Stimulated activated CD8-positive, alpha-beta memory T cell treated with anti-CD3 and anti-CD28 coated beads, Interleukin-4, amount 100 ng/mL, for 48 hours (primary cell): ENCODE results near the gene MSMB.

ENCODE experiments used
- DNase-seq: peaks from one replicate; pipeline ENCODE4 v3.0.0-alpha.2; 2020

MSMB gene

DNA sequence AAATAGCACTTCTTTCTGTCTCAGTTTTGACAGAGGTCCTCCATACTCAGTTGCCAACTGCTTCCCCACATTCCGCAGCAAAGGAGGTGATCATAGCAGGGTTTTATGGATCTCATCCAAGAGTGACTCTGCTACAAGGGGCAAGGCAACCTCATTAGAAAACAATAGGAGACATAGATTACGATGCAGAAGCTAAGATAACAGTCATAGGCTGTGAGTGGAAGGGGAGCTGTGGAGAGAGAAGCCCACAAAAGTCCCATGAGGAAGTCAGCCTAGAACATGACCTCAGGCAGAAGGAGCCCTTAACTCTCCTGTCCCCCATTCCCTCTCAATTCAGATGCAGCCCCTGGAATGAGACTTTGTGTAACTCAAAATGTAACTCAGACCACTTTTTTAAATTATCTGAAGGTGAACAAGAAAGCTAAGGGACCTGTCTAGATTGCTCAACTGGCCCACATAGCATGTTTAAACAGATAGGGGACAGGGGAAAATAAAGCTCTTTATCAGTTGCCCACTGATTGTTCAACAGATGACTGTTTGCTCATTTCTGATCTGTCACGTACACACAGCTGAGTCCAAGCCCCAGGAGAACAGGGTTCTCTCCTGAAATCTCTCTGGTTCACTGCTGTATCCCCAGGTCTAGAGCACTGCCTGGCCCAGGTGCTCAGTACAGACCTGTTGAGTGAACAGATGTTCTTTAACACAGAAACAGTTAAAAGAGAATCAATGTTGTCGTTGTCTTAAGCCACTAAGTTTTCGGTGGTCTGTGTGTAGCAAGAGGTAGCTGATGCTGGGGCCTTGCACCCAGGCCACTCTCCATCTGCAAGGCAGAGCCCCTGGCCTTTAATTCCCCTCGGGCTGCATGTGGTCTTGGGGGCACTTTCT lies 14.2 kb downstream of the MSMB start:
- DNase-seq = no peak

GRCh38 chr10:46030091-46030937 lies 15.8 kb downstream of the MSMB start, which contains the start of gene NCOA4:
NCOA4 (minus strand) TSS chr10:46030623; CDS start chr10:46016680, 13,943 bp downstream.
- DNase-seq = peak; percentile 96

- DNase-seq = no peak
Observed at GRCh38 chr10:46029461-46030030, 16.5 kb downstream of the MSMB start.

GRCh38 chr10:46028584-46029460 lies 17.2 kb downstream of the MSMB start:
- DNase-seq = no peak

DNA sequence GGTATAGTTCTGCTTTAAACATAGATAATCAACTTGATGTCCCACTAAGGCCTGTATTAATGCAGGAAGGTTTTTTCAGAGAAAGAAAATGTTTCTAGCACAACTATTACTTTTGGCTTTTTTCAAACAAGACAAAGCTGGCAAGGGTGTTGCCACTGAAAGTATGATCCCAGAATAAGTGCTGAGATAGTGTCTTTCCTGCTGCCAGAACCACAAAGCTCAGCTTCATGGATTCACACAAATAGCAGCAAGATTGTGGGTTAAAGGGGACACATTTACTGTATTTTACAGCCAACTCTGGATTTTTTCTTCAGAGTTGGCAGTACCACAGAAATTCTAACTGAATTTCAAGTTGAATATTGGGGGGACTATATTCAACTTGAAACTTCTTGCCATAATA lies 20.0 kb downstream of the MSMB start:
- no peak for DNase-seq

- no peak for DNase-seq
Observed at GRCh38 chr10:46025406-46025805, 20.7 kb downstream of the MSMB start.

GRCh38 chr10:46024948-46025347 lies 21.1 kb downstream of the MSMB start:
- DNase-seq = no peak

DNA sequence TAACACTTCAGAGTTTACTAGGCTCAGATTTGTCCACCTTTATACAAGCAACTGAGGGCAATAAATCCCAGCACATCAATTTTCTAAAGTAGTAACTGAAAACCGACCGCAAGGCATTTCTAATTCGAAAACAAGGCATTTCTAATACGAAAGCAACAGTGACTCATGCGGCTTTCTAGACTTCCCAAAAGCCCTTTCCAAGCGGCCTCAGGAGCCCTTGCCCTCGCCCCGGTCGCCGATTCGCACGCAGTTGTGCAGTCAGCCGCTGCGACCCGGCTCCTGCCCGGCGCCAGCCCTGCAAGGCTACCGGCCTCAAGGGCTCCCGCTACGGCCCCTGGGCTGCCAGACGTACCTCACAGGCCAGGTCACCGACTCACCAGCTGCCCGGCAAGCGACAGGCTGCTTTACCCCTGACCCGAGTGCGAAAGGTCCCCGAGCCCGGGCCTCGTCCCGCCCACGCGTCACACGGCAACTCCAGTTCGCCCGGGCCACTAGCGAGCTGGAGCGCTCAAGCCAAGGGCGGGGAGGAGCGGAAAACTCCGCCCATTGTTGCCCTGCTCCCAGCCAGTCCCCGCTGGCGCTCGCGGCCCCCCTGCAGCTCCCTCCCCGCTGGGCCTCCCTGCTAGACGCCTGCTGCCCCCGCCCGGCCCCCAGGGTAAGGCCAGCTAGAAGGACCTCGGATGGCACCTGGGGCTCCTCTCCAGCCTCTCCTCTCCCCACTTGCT lies 22.9 kb downstream of the MSMB start:
- peak; percentile 90 for DNase-seq

DNA sequence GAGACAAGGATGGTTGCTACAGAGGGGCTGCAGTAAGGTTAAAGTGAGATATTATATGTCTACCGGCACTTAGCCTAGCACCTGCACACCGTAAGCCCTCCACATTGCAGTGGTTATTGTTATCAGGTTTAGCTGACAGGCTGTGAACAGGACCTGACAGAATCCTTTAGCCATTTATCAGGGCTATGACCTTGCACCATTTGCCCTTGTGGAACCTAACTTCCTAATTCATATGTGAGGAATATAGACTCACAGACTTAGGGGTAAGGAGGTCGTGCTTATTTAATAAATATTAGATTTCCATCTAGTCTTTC lies 25.8 kb downstream of the MSMB start:
- DNase-seq = no peak

- DNase-seq = no peak
Observed at GRCh38 chr10:46019569-46020343, 26.3 kb downstream of the MSMB start.

- no peak for DNase-seq
Observed at GRCh38 chr10:46019177-46019528, 26.9 kb downstream of the MSMB start.

GRCh38 chr10:46018453-46019176 lies 27.5 kb downstream of the MSMB start:
- DNase-seq = no peak

GRCh38 chr10:46017733-46018132 lies 28.3 kb downstream of the MSMB start:
- no peak for DNase-seq

DNA sequence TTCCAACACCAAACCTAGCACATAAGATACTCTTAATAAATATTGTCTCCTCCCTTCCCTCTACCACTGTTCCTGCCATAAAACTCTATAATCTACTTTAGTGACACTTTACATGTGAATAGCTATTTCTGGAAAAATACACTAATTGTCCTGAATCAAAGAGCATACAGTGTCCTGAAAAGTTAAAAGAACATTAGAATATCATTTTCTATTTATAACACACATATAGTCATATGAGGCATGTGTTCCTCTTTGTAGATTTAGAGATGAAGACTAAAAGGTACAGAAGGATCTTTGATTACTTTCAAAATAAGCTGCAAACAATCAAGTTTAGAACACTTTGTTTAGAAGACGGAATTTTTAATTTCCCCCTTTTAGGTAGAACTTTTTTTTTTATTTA lies 29.3 kb downstream of the MSMB start:
- no peak for DNase-seq

DNA sequence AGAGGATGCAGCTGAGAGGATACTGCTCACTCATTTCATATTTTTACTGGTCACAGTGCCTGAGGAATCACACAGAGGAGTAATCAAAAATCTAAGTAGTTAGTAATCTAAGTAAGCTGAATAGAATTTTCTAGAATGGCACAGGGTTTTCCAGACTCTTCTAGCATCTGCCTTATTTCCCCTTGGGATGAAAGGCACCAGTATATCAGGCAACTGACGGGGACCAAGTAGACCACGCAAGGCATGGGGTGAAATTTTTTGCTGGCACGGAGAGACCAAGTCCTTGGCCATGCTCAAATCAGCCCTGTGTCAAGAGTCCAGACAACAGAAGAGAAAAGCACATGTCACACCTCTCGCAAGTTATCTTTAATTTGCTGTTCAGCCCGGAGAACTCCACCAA lies 29.9 kb downstream of the MSMB start:
- no peak for DNase-seq

GRCh38 chr10:46014683-46015405 lies 31.2 kb downstream of the MSMB start:
- DNase-seq = no peak

- DNase-seq = no peak
Observed at GRCh38 chr10:46014206-46014605, 31.9 kb downstream of the MSMB start.

- DNase-seq = no peak
Observed at GRCh38 chr10:46012746-46013145, 33.3 kb downstream of the MSMB start.

DNA sequence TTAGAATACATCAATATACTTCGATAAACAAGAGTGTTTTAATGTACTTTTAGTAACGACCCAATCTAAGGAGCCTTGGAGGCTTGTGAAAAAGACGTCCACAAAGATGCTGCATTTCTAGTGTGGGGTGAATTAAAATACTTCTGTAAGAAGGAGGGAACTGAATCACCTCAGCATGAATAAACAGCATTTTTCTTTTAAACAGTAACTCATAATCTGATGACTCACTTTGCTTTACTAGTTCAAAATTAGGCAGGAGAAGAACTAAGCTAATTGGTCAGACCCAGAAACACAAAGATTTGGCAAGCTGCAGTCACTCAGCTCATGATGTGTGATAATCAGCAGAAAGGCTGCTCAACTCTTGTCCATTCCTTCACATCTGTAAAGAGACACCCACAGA lies 39.9 kb downstream of the MSMB start:
- DNase-seq = no peak

DNA sequence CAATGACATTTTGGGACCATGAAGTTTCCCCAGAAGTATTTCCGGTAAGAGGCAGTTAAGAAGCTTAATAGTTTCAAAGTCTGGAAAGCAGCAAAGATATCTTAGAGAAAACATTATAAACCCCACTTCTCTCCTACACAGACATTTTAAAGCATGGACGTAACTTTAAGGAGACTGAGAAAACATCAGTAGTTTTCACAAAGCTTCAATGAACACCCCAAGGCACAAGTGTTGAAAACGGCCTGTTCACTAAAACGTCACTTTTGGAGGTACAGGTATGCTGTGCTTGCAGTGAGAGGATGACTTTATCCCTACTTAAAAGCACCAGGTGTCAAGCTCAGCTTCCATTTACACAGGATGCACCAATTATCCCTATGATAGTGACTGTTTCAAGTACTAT lies 40.7 kb downstream of the MSMB start:
- DNase-seq = no peak
